ENCODE data around the gene RNF150.
"Not testable (repeated sequence)": the region's sequence is repeated elsewhere in the genome, so short reads cannot be mapped to it uniquely, and the experiment has no call there.

The RNF150 gene

GRCh38 chr4:141078871-141079270 lies 54.4 kb downstream of the RNF150 start:
- DNase-seq: no peak

- peak in 1 of 51 donors; percentile 0 for DNase-seq
Measured at GRCh38 chr4:141077611-141078225, 55.6 kb downstream of the RNF150 start.

- DNase-seq: no peak
Measured at GRCh38 chr4:141075553-141075952, 57.7 kb downstream of the RNF150 start.

- DNase-seq: no peak
Measured at GRCh38 chr4:141074098-141074878, 59.0 kb downstream of the RNF150 start.

- DNase-seq: no peak
Measured at GRCh38 chr4:141066690-141067089, 66.6 kb downstream of the RNF150 start.

GRCh38 chr4:141065872-141066271 lies 67.4 kb downstream of the RNF150 start:
- DNase-seq: no peak

GRCh38 chr4:141062651-141063050 lies 70.6 kb downstream of the RNF150 start:
- DNase-seq: no peak

GRCh38 chr4:141058591-141059512 lies 74.4 kb downstream of the RNF150 start:
- DNase-seq: no peak

GRCh38 chr4:141057582-141057981 lies 75.7 kb downstream of the RNF150 start:
- DNase-seq: no peak

- DNase-seq: no peak
Measured at GRCh38 chr4:141056473-141056872, 76.8 kb downstream of the RNF150 start.

- DNase-seq: no peak
Measured at GRCh38 chr4:141054446-141054845, 78.8 kb downstream of the RNF150 start.

- DNase-seq: not testable (repeated sequence)
Measured at GRCh38 chr4:141050999-141051398, 82.3 kb downstream of the RNF150 start.

GRCh38 chr4:141047228-141047884 lies 85.9 kb downstream of the RNF150 start:
- DNase-seq: no peak

- DNase-seq: no peak
Measured at GRCh38 chr4:141046255-141046654, 87.0 kb downstream of the RNF150 start.

GRCh38 chr4:141045848-141046247 lies 87.4 kb downstream of the RNF150 start:
- DNase-seq: no peak

GRCh38 chr4:141041021-141041476 lies 92.2 kb downstream of the RNF150 start:
- DNase-seq: no peak

GRCh38 chr4:141039156-141039555 lies 94.1 kb downstream of the RNF150 start:
- DNase-seq: no peak

- DNase-seq: no peak
Measured at GRCh38 chr4:141038428-141038827, 94.8 kb downstream of the RNF150 start.

GRCh38 chr4:141037446-141037845 lies 95.8 kb downstream of the RNF150 start:
- no peak for DNase-seq

GRCh38 chr4:141036786-141037185 lies 96.5 kb downstream of the RNF150 start:
- no peak for DNase-seq

- no peak for DNase-seq
Measured at GRCh38 chr4:141035920-141036319, 97.3 kb downstream of the RNF150 start.

Data from hypothalamus (tissue), 51 donors.